ENCODE measurements around the gene ACYP2.
"Not testable (repeated sequence)": the region's sequence is repeated elsewhere in the genome, so short reads cannot be mapped to it uniquely, and the experiment has no call there.

ACYP2 gene

DNA sequence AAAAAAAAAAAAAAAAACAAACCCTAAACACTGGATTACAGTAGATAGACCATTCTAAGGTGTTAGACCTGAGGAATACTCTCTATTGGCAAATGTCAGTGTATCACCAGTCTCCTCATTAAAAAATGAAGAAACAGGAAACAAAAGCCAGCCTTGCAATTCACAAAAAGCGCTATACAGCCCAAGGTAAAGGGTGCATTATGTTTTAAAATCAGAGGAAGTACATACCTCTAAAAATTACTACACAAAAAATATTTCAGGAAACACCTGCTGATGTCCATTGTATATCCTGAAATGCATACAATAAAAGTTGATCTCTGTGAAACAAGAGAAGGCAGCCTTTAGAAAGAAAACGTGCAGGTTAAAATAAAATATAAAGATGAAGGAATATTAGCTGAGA is 195.5 kb downstream of the ACYP2 start:
- H3K4me3 Mint-ChIP-seq = no peak overlapping the region
- peaks cover 6% of the 10 kb centered on the region for H3K4me1 Mint-ChIP-seq
- TF ChIP-seq, protein P1, sequence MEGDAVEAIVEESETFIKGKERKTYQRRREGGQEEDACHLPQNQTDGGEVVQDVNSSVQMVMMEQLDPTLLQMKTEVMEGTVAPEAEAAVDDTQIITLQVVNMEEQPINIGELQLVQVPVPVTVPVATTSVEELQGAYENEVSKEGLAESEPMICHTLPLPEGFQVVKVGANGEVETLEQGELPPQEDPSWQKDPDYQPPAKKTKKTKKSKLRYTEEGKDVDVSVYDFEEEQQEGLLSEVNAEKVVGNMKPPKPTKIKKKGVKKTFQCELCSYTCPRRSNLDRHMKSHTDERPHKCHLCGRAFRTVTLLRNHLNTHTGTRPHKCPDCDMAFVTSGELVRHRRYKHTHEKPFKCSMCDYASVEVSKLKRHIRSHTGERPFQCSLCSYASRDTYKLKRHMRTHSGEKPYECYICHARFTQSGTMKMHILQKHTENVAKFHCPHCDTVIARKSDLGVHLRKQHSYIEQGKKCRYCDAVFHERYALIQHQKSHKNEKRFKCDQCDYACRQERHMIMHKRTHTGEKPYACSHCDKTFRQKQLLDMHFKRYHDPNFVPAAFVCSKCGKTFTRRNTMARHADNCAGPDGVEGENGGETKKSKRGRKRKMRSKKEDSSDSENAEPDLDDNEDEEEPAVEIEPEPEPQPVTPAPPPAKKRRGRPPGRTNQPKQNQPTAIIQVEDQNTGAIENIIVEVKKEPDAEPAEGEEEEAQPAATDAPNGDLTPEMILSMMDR (IDR thresholded peaks at IDR 0.05) = no peak
- peaks cover 14% of the 10 kb centered on the region for H3K9me3 Mint-ChIP-seq
- DNase-seq = no peak
- H3K36me3 Mint-ChIP-seq (ENCODE audit: low read depth) = no peaks in the 10 kb centered on the region
- H3K27ac Mint-ChIP-seq = no peak overlapping the region
- no peaks in the 10 kb centered on the region for H3K27me3 Mint-ChIP-seq (ENCODE audit: low read depth, poor library complexity)

DNA sequence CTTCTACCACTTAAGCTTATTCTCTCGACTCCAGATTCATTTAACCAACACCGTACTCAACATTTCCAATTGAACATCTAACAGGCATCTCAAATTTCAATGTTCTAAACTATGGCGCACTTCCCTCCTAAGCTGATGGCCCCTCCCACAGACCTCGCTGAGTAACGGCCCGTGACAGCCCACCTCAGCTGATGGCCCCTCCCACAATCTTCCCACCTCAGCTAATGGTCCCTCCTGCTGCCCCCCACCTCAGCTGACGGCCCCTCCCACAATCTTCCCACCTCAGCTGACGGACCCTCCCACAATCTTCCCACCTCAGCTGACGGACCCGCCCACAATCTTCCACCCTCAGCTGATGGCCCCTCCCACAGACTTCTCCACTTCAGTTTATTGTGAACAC is 197.7 kb downstream of the ACYP2 start:
- H3K4me1 Mint-ChIP-seq = peaks cover 2% of the 10 kb centered on the region
- TF ChIP-seq, protein P1 (IDR thresholded peaks at IDR 0.05) = no peak

DNA sequence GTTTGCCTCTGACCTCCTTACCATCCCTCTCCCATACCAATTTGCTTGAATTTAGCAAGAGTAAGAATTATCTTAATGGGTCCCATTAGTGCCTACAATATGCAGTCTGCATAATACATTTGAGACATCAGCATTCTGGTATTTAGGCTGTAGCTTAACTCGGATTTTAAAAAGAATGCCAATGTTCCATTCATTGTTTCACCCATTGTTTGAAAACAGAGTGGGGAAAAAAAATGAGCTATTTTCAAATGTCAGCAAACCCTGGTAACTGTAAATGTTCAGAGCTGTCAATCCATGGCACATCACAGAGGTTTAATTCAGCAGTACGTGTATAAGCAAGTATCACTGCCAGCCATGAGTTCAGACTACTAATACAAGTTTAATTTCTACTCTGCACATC is 202.6 kb downstream of the ACYP2 start:
- Mint-ChIP-seq H3K4me3 (no peak overlapping the region), H3K36me3 (ENCODE audit: low read depth) (no peaks in the 10 kb centered on the region), H3K27ac (no peak overlapping the region), H3K27me3 (ENCODE audit: low read depth, poor library complexity) (no peaks in the 10 kb centered on the region), H3K9me3 (peaks cover 24% of the 10 kb centered on the region), H3K4me1 (peaks cover 5% of the 10 kb centered on the region)
- TF ChIP-seq, protein P1 (IDR thresholded peaks at IDR 0.05) = no peak
- DNase-seq = no peak

More for the DNA sequence above, 197.7 kb downstream of the ACYP2 start:
- DNase-seq = no peak
- no peak overlapping the region for H3K4me3 Mint-ChIP-seq
- no peaks in the 10 kb centered on the region for H3K36me3 Mint-ChIP-seq (ENCODE audit: low read depth)
- H3K9me3 Mint-ChIP-seq = peaks cover 20% of the 10 kb centered on the region
- no peaks in the 10 kb centered on the region for H3K27me3 Mint-ChIP-seq (ENCODE audit: low read depth, poor library complexity)
- H3K27ac Mint-ChIP-seq = no peak overlapping the region

DNA sequence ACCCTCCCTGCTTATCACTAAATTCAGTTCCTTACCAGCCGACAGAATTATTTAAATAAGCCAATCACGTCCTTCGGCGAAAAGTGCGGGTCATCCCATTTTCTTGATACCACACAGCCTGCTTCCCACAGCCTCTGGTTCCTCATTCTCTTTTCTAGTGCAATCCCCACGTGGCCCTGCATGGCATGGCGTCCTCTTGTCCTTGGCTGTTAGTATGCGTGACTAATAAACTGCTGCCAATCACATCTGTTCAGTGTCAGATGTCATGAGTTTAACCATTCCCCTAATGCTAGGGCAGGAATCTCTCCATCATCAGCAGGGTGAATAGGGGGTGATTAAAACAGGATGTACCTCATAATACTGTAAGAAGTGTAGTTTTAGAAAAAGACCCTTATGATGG is 203.4 kb downstream of the ACYP2 start:
- TF ChIP-seq, protein P1 (IDR thresholded peaks at IDR 0.05) = no peak
- Mint-ChIP-seq H3K27ac (no peak overlapping the region), H3K4me3 (no peak overlapping the region), H3K36me3 (ENCODE audit: low read depth) (no peaks in the 10 kb centered on the region), H3K9me3 (peaks cover 25% of the 10 kb centered on the region), H3K27me3 (ENCODE audit: low read depth, poor library complexity) (no peaks in the 10 kb centered on the region), H3K4me1 (peaks cover 5% of the 10 kb centered on the region)
- no peak for DNase-seq

DNA sequence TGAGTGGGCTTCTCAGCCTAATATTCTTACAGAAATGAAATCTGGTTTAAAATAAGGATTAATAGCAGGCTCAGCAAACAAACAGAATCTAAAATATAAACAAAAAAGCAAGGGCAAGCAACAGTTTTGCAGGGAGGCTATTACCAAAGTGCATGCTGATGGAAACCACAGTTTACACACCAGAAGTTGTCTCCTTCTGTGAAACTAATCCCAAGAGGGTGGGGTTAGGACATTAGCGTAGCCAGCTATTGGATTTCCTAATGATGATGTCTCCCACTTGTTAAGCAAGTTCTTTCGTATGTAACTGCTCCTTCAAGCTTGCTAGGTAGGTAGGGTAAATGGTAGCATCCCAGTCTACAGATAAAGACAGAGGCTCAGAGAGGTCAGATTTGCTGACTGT is 205.6 kb downstream of the ACYP2 start:
- TF ChIP-seq, protein P1 (IDR thresholded peaks at IDR 0.05) = no peak
- Mint-ChIP-seq H3K27ac (no peak overlapping the region), H3K4me1 (peaks cover 5% of the 10 kb centered on the region), H3K36me3 (ENCODE audit: low read depth) (peaks cover 3% of the 10 kb centered on the region), H3K4me3 (no peak overlapping the region), H3K9me3 (peaks cover 30% of the 10 kb centered on the region), H3K27me3 (ENCODE audit: low read depth, poor library complexity) (no peaks in the 10 kb centered on the region)
- no peak for DNase-seq

DNA sequence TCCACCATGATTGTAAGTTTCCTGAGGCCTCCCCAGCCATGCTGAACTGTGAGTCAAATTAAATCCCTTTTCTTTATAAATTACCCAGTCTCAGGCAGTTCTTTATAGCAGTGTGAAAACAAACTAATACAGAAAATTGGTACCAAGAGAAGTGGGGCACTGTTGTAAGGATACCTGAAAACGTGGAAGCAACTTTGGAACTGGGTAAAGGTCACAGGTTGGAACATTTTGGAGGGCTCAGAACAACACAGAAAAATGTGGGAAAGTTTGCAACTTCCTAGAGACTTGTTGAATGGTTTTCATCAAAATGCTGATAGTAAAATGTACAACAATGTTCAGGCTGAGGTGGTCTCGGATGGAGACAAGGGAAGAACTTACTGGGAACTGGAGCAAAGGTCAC is 209.1 kb downstream of the ACYP2 start:
- H3K4me3 Mint-ChIP-seq; DNase-seq; H3K36me3 Mint-ChIP-seq (ENCODE audit: low read depth): not testable (repeated sequence)

More for the DNA sequence above, 209.1 kb downstream of the ACYP2 start:
- H3K9me3 Mint-ChIP-seq = peaks cover 29% of the 10 kb centered on the region
- not testable (repeated sequence) for H3K27ac Mint-ChIP-seq; H3K4me1 Mint-ChIP-seq; H3K27me3 Mint-ChIP-seq (ENCODE audit: low read depth, poor library complexity)
